GM19099 (cell line): ENCODE measurements around the gene CCDC32.

Source experiments
- POLR2A ChIP-seq: IDR thresholded peaks from 3 replicates; pipeline ENCODE4 v1.6.1; 2011; ENCODE audit warnings: low read depth; ENCODE audit not compliant: insufficient read length; ENCODE audit errors: extremely low read depth

Gene CCDC32

GRCh38 chr15:40582726-40583246, 17.9 kb upstream of the CCDC32 start:
- no peak for TF ChIP-seq POLR2A

GRCh38 chr15:40578892-40579291, 14.1 kb upstream of the CCDC32 start:
- no peak for TF ChIP-seq POLR2A

GRCh38 chr15:40575113-40575512, 10.3 kb upstream of the CCDC32 start:
- no peak for TF ChIP-seq POLR2A

GRCh38 chr15:40569129-40569953, 4.5 kb upstream of the CCDC32 start, which contains the start of gene RPUSD2:
RPUSD2 (plus strand) TSS chr15:40569299; CDS start chr15:40569338, 39 bp downstream.
- peak; percentile 83 for TF ChIP-seq POLR2A

- TF ChIP-seq POLR2A, result no peak
These were observed 2.3 kb upstream of the CCDC32 start for GRCh38 chr15:40567111-40567510.

GRCh38 chr15:40565333-40566238, 744 bp upstream of the CCDC32 start:
- TF ChIP-seq POLR2A, result no peak

GRCh38 chr15:40563426-40563825, 1.4 kb downstream of the CCDC32 start:
- TF ChIP-seq POLR2A, result no peak

- TF ChIP-seq POLR2A, result no peak
These were observed 2.2 kb downstream of the CCDC32 start for GRCh38 chr15:40562691-40563090.

GRCh38 chr15:40558952-40559742, 5.7 kb downstream of the CCDC32 start:
- TF ChIP-seq POLR2A, result no peak

GRCh38 chr15:40555876-40556275, 9.0 kb downstream of the CCDC32 start:
- TF ChIP-seq POLR2A, result no peak

- TF ChIP-seq POLR2A, result no peak
These were observed 10.7 kb downstream of the CCDC32 start for GRCh38 chr15:40554161-40554525.

- no peak for TF ChIP-seq POLR2A
These were observed 14.4 kb downstream of the CCDC32 start for GRCh38 chr15:40550341-40551037.

- TF ChIP-seq POLR2A, result no peak
These were observed 14.9 kb downstream of the CCDC32 start for GRCh38 chr15:40549894-40550293.

GRCh38 chr15:40548610-40549009, 16.2 kb downstream of the CCDC32 start:
- TF ChIP-seq POLR2A, result no peak
